GM12864 (cell line): ENCODE data around the gene ASCL1.

Source experiments
- DNase-seq: peaks from one replicate; pipeline ENCODE4 v3.0.0-alpha.2; 2011; ENCODE audit warnings: low read depth
- H3K4me3 ChIP-seq: 2 replicates; pipeline ENCODE4 v1.5.1; 2011; ENCODE audit warnings: mild to moderate bottlenecking, low read depth, low read length, control low read depth
- TF ChIP-seq, protein P1 (sequence below): IDR thresholded peaks from 2 replicates; pipeline ENCODE4 v1.5.1; 2011; ENCODE audit warnings: low read depth, mild to moderate bottlenecking, moderate library complexity, low read length, control low read depth, inconsistent platforms; ENCODE audit errors: missing control alignments

Gene ASCL1

DNA sequence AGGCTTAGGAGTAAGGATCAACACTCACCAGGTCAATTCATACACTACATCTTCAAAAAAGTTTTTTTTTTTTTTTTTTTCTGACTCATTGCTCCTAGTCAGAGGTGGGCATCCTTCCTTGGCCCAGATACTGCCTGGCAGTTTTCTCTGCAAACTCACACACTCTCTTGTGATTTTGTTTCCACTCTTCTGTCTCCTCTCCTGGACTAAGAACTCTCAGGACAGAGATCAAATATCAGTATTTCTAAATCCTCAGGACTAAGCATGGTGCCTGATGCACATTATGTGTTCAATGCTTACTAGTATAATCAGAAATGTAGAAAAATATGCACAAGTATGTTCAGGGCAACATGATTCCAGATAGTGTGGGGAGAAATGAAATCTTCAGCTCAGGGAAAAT is 30.3 kb upstream of the ASCL1 start:
- H3K4me3 ChIP-seq = no peak overlapping the region
- DNase-seq = no peak
- TF ChIP-seq, protein P1, sequence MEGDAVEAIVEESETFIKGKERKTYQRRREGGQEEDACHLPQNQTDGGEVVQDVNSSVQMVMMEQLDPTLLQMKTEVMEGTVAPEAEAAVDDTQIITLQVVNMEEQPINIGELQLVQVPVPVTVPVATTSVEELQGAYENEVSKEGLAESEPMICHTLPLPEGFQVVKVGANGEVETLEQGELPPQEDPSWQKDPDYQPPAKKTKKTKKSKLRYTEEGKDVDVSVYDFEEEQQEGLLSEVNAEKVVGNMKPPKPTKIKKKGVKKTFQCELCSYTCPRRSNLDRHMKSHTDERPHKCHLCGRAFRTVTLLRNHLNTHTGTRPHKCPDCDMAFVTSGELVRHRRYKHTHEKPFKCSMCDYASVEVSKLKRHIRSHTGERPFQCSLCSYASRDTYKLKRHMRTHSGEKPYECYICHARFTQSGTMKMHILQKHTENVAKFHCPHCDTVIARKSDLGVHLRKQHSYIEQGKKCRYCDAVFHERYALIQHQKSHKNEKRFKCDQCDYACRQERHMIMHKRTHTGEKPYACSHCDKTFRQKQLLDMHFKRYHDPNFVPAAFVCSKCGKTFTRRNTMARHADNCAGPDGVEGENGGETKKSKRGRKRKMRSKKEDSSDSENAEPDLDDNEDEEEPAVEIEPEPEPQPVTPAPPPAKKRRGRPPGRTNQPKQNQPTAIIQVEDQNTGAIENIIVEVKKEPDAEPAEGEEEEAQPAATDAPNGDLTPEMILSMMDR = no peak

DNA sequence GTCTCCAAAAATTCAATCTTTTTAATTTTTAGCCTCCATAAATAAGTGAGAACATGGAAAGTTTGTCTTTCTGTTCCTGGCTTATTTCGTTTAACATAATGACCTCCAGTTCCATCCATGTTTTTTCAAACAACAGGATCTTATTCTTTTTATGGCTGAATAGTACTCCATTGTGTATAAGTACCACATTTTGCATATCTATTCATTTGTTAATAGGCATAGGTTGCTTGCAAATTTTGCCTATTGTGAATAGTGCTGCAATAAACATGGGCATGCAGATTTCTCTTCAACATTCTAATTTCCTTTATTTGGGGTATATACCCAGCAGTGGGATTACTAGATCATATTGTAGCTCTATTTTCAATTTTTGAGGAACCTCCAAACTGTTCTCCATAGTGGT is 24.3 kb upstream of the ASCL1 start:
- H3K4me3 ChIP-seq = no peak overlapping the region
- TF ChIP-seq, protein P1 = no peak
- DNase-seq = no peak

DNA sequence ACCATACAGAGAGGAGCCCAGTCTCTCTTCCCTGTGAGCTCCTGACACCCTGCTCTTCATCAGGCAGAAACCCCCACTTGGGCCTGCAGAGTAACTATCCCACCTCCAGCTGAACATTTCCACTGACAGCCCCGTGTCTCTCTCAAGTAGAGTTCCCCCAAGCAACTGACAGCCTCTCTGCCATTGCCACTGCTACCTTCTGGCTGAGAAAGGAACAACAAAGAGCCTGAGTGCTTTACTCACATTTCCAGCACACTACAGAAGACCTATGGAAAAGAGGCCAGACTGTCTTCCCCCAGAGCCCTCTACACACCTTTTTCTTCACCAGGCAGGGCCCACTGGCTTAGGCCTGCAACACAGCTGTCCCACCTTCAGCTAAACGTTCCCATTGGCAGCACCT is 18.4 kb upstream of the ASCL1 start:
- TF ChIP-seq, protein P1 = no peak
- no peak for DNase-seq
- H3K4me3 ChIP-seq = no peak overlapping the region

DNA sequence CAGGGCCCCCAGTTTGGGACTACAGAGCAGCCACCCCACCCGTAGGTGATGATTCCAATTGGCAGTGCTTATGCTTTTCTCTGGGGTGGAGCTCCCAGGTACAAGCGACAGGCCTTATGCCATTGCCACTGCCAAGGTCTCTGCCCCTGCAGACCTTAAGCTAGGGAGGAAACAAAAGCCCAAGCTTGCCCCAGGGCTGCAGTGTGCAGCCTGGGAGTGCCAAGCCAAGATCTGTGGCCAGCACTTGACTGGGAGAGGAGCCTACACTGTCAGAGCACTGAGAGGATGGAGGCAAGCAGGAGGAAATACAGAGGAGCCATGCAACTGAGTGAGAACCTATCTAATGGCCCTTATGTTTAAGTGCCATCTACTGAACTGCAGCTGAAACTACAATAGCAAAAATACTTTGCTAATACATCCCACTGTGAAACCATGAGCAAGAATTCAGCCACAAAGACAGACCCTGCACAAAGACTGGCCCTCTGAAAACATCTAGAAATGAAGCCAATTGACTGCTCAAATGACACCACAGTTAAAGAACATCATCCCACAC is 17.7 kb upstream of the ASCL1 start:
- no peak for DNase-seq
- no peak overlapping the region for H3K4me3 ChIP-seq
- TF ChIP-seq, protein P1 = peak; percentile 60

DNA sequence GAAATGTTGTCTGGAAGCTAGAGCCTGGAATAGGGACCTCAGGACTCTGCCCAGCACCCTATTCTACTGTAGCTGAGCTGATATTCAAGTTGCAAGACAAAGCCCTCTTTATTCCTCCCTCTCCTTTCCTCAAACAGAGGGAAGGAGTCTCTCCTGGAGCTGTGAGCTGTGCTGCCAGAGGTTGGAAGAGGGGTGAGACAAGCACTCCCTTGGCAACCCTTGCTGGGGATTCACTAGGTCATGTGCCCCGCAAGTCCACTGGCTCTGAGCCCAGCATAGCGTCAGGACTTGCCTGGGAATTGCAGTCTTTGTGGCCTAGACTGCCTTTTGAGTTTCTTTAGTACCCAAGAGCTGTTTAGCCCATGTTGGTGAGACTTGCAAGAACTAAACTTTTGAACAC is 11.4 kb upstream of the ASCL1 start:
- TF ChIP-seq, protein P1 = no peak
- H3K4me3 ChIP-seq = no peak overlapping the region
- DNase-seq = no peak

DNA sequence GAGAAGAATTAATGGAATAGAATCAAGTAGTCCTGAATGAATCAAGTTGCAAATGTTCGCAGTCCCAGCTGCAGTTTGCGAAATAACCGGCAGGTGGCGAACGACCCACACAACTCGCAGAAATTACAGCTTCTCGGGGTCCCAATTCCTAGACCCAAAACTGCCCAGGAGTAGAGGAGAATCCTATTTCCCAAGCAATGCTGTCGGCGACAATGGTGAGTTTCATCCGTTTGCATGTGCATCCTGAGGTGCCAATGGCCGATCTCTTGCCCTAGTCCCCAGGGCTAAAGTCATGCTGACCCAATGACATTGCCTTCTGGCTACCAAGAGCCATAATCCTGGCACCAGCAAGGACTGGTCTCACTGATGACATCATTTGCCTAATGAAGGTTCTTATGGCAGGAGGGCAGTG is 8.5 kb upstream of the ASCL1 start:
- TF ChIP-seq, protein P1 = peak; percentile 95
- no peak overlapping the region for H3K4me3 ChIP-seq
- DNase-seq = no peak
